HEK293T (cell line): Measurements from ENCODE around the gene ACMSD.

ENCODE experiments used
- CTCF ChIA-PET: fragments of 350-600 bp; formaldehyde crosslinking; extraction: SDS; loops from one replicate; lab custom pipeline; 2021; ENCODE audit warnings: antibody characterized with exemption, inconsistent platforms; lab: Yijun Ruan, JAX
- POLR2A ChIA-PET: fragments of 350-600 bp; formaldehyde crosslinking; extraction: SDS; loops from one replicate; lab custom pipeline; 2020; ENCODE audit warnings: antibody characterized with exemption, inconsistent platforms; lab: Yijun Ruan, JAX
- DNase-seq: peaks from one replicate; pipeline ENCODE4 v3.0.0; 2012; ENCODE audit warnings: mixed read lengths; ENCODE audit errors: extremely low spot score
- ARNT ChIP-seq: fragments of 450-650 bp; IDR thresholded peaks from 2 replicates; pipeline ENCODE4 v1.6.1; 2017; ENCODE audit warnings: mild to moderate bottlenecking
- BHLHE40 ChIP-seq: fragments of 450-650 bp; IDR thresholded peaks from 2 replicates; pipeline ENCODE4 v1.6.1; 2016; ENCODE audit warnings: mild to moderate bottlenecking, moderate library complexity, borderline replicate concordance
- CTBP1 ChIP-seq: fragments of 450-650 bp; IDR thresholded peaks from 2 replicates; pipeline ENCODE4 v1.6.1; 2016; ENCODE audit warnings: borderline replicate concordance
- ELF4 ChIP-seq: fragments of 450-650 bp; IDR thresholded peaks from 2 replicates; pipeline ENCODE4 v1.6.1; 2017; ENCODE audit warnings: antibody characterized with exemption
- FOXA1 ChIP-seq: fragments of 450-650 bp; IDR thresholded peaks from 2 replicates; pipeline ENCODE4 v1.6.1; 2016; ENCODE audit warnings: mild to moderate bottlenecking
- FOXK2 ChIP-seq: fragments of 450-650 bp; IDR thresholded peaks from 2 replicates; pipeline ENCODE4 v1.6.1; 2016; ENCODE audit warnings: mild to moderate bottlenecking
- FOXM1 ChIP-seq: fragments of 450-650 bp; IDR thresholded peaks from 2 replicates; pipeline ENCODE4 v1.6.1; 2017; ENCODE audit warnings: mild to moderate bottlenecking, borderline replicate concordance
- HDGF ChIP-seq: fragments of 450-650 bp; IDR thresholded peaks from 2 replicates; pipeline ENCODE4 v1.6.1; 2017; ENCODE audit warnings: antibody characterized with exemption, borderline replicate concordance
- L3MBTL2 ChIP-seq: fragments of 450-650 bp; conservative IDR thresholded peaks from 2 replicates; pipeline ENCODE4 v1.6.1; 2016; ENCODE audit warnings: mild to moderate bottlenecking
- LEF1 ChIP-seq: fragments of 450-650 bp; IDR thresholded peaks from 2 replicates; pipeline ENCODE4 v1.6.1; 2017; ENCODE audit warnings: mild to moderate bottlenecking, borderline replicate concordance
- NFRKB ChIP-seq: fragments of 450-650 bp; IDR thresholded peaks from 2 replicates; pipeline ENCODE4 v1.6.1; 2016; ENCODE audit warnings: mild to moderate bottlenecking, moderate library complexity
- PKNOX1 ChIP-seq: fragments of 450-650 bp; IDR thresholded peaks from 2 replicates; pipeline ENCODE4 v1.6.1; 2016
- SP1 ChIP-seq: fragments of 450-650 bp; IDR thresholded peaks from 2 replicates; pipeline ENCODE4 v1.6.1; 2017
- SUZ12 ChIP-seq: fragments of 450-650 bp; IDR thresholded peaks from 2 replicates; pipeline ENCODE4 v1.6.1; 2016; ENCODE audit warnings: mild to moderate bottlenecking
- TARDBP ChIP-seq: fragments of 450-650 bp; IDR thresholded peaks from 2 replicates; pipeline ENCODE4 v1.6.1; 2016
- ZNF384 ChIP-seq: fragments of 450-650 bp; IDR thresholded peaks from 2 replicates; pipeline ENCODE4 v1.6.1; 2016

Gene ACMSD

GRCh38 chr2:134869946-134870736 lies 31.7 kb downstream of the ACMSD start:
- no peak for TF ChIP-seq NFRKB
- no peak for TF ChIP-seq ZNF384
- no peak for TF ChIP-seq ELF4
- TF ChIP-seq PKNOX1, result no peak
- TF ChIP-seq FOXM1, result no peak
- TF ChIP-seq CTBP1, result no peak
- no peak for TF ChIP-seq HDGF
- no peak for TF ChIP-seq TARDBP
- TF ChIP-seq LEF1, result no peak
- no peak for TF ChIP-seq FOXA1
- no peak for TF ChIP-seq L3MBTL2
- TF ChIP-seq SUZ12, result no peak
- TF ChIP-seq FOXK2, result no peak
- TF ChIP-seq SP1, result no peak
- no peak for TF ChIP-seq ARNT
- POLR2A ChIA-PET, result no interaction called here
- CTCF ChIA-PET, result no interaction called here
- no peak for DNase-seq

GRCh38 chr2:134873152-134873551 lies 34.7 kb downstream of the ACMSD start:
- TF ChIP-seq LEF1 (no peak), ZNF384 (no peak), TARDBP (no peak), L3MBTL2 (no peak), FOXA1 (no peak), NFRKB (no peak), CTBP1 (no peak), HDGF (no peak), FOXK2 (no peak), BHLHE40 (no peak), SUZ12 (no peak), SP1 (no peak), ELF4 (no peak), PKNOX1 (no peak)
- DNase-seq, result no peak
- ChIA-PET CTCF (no interaction called here), POLR2A (no interaction called here)

- no peak for TF ChIP-seq NFRKB
- no peak for DNase-seq
- CTCF ChIA-PET, result no interaction called here
- POLR2A ChIA-PET, result no interaction called here
Observed at GRCh38 chr2:134875309-134875708, 36.9 kb downstream of the ACMSD start.

GRCh38 chr2:134882773-134883172 lies 44.4 kb downstream of the ACMSD start:
- TF ChIP-seq PKNOX1 (no peak), TARDBP (no peak), FOXK2 (no peak), SP1 (no peak)
- DNase-seq, result no peak
- ChIA-PET POLR2A (no interaction called here), CTCF (no interaction called here)

GRCh38 chr2:134883552-134884293 lies 45.3 kb downstream of the ACMSD start:
- TF ChIP-seq SUZ12 (no peak), SP1 (no peak), HDGF (no peak), NFRKB (no peak), FOXA1 (no peak), ELF4 (no peak), BHLHE40 (no peak), ARNT (no peak), PKNOX1 (no peak), LEF1 (no peak), TARDBP (no peak), CTBP1 (no peak), L3MBTL2 (no peak), FOXM1 (no peak), FOXK2 (no peak), ZNF384 (no peak)
- ChIA-PET CTCF (no interaction called here), POLR2A (no interaction called here)
- DNase-seq, result no peak

GRCh38 chr2:134884435-134884834 lies 46.0 kb downstream of the ACMSD start:
- TF ChIP-seq SP1 (no peak), TARDBP (no peak), SUZ12 (no peak), PKNOX1 (no peak), BHLHE40 (no peak), ELF4 (no peak), NFRKB (no peak), FOXK2 (no peak), ZNF384 (no peak), CTBP1 (no peak), FOXA1 (no peak), L3MBTL2 (no peak), ARNT (no peak), LEF1 (no peak), HDGF (no peak), FOXM1 (no peak)
- CTCF ChIA-PET, result no interaction called here
- POLR2A ChIA-PET, result no interaction called here
- no peak for DNase-seq
